Lung (tissue), 12 donors: ENCODE results near the gene ACTL6A. TPM values are rescaled to one million over a fixed set of nuclear protein-coding genes. Genes with fewer than 3 reads are reported as not detected.
A peak's percentile ranks its signal among the peaks of the same experiment; 100 is the strongest.

Experiments used
- ATAC-seq: fragments of 200-7000 bp; cut with Tn5 transposase; one replicate; pipeline ENCODE4 v1.9.1; 2020; ENCODE audit warnings: moderate number of reproducible peaks; ENCODE audit not compliant: insufficient read depth, low FRiP score
- DNase-seq, 3 donors: peaks; one replicate each; pipeline ENCODE4 v3.0.0-alpha.2; 2013 to 2017
- H3K27ac ChIP-seq, 2 donors: one replicate each; pipeline ENCODE4 v1.5.1; 2013; ENCODE audit warnings: mild to moderate bottlenecking in 2 of 2, moderate library complexity in 2 of 2, control low read depth in 1 of 2, inconsistent platforms in 1 of 2, low read depth in 1 of 2, low read length in 1 of 2
- H3K27me3 ChIP-seq, 3 donors: one replicate each; pipeline ENCODE4 v1.5.1; 2013; ENCODE audit warnings: low read length in 2 of 3; ENCODE audit not compliant: control insufficient read depth in 3 of 3, insufficient read depth in 3 of 3
- H3K36me3 ChIP-seq, 4 donors: one replicate each; pipeline ENCODE4 v1.5.1; 2013; ENCODE audit warnings: low read length in 4 of 4, mild to moderate bottlenecking in 1 of 4, moderate library complexity in 1 of 4; ENCODE audit not compliant: control insufficient read depth in 4 of 4, insufficient read depth in 4 of 4
- H3K4me1 ChIP-seq, 5 donors: one replicate each; pipeline ENCODE4 v1.5.1; 2013; ENCODE audit warnings: low read length in 5 of 5, mild to moderate bottlenecking in 2 of 5, moderate library complexity in 1 of 5; ENCODE audit not compliant: control insufficient read depth in 5 of 5, insufficient read depth in 5 of 5
- H3K4me3 ChIP-seq: one replicate; pipeline ENCODE4 v1.5.1; 2013; ENCODE audit warnings: mild to moderate bottlenecking, control low read depth, moderate library complexity
- H3K9ac ChIP-seq, 2 donors: one replicate each; pipeline ENCODE4 v1.5.1; 2013; ENCODE audit warnings: low read length in 2 of 2, control low read depth in 1 of 2; ENCODE audit not compliant: insufficient read depth in 1 of 2
- H3K9me3 ChIP-seq, 4 donors: one replicate each; pipeline ENCODE4 v1.5.1; 2013; ENCODE audit warnings: low read length in 3 of 4, mild to moderate bottlenecking in 1 of 4, moderate library complexity in 1 of 4; ENCODE audit not compliant: control insufficient read depth in 4 of 4, insufficient read depth in 3 of 4
- CTCF ChIP-seq: IDR thresholded peaks from 2 replicates; pipeline ENCODE4 v1.5.1; 2012; ENCODE audit warnings: mild to moderate bottlenecking; ENCODE audit errors: control extremely low read depth, extremely low read depth
- WGBS, 2 donors: extraction: QIAGEN DNeasy Blood & Tissue Kit; methylation state at CpG; one replicate each; pipeline ENCODE4 v1.1.7; 2013; 5-methylcytosine and 5-hydroxymethylcytosine counted together
- polyA plus RNA-seq, 2 donors: library from polyadenylated mRNA; stranded (reverse); fragments of 200-250 nt; gene quantifications; one replicate each; pipeline ENCODE4 v1.2.1, GENCODE V29; 2013
- total RNA-seq, 2 donors: library from RNA; depleted of rRNA in 1 of 2; stranded (reverse); fragments of >200 nt in 1 of 2; gene quantifications; one replicate each; pipeline ENCODE4 v1.2.1, GENCODE V29; 2014 to 2021
- donor health status: control.
- donor health status: control.
- donor health status: Bipolar disorder and iron deficiency.
- donor health status: healthy.
- donor health status: DM: yes; HTN: yes; CAD: no.

ACTL6A gene
- total and polyA plus RNA-seq, 4 donors = 32.3 to 66.0 (median 48.3) TPM

GRCh38 chr3:179526482-179526881 lies 36.2 kb upstream of the ACTL6A start:
- DNase-seq (peak in 2 of 3 donors; percentile 80 to 87), ATAC-seq (no peak)
- Histone ChIP-seq H3K27ac (peak overlapping the region in 1 of 2 donors; percentile 42), H3K4me3 (no peak overlapping the region), H3K9me3 (no peaks in the 10 kb centered on the region), H3K36me3 (no peaks in the 10 kb centered on the region), H3K9ac (peak overlapping the region in 1 of 2 donors; percentile 10), H3K4me1 (peaks cover 3 to 24% (median 8%) of the 10 kb centered on the region in 5 donors), H3K27me3 (no peaks in the 10 kb centered on the region)
- no peak for TF ChIP-seq CTCF
- 9 to 11% methylated on average over 1 of the region's 1 CpG for WGBS, 2 donors

DNA sequence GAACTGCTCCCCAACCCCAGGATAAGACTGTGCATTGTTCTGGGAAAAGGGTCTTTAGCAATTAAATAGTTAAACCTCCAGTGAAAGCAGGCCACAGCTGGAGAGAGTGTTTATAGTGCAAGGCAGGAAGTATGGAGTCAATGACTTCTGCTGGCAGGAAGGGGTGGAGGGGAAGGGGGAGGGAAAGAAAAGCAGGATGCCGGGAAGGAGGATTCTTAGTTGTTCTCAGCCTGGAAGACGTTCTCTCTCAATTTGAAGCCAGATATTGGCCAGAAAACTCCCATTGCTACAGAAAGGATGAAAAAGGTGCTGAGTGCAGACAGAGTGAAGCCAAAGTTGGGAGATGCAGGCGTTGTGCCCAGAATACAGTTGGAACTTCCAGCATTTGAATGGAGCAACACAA lies 35.7 kb upstream of the ACTL6A start:
- no peak for TF ChIP-seq CTCF
- H3K9ac ChIP-seq = peak overlapping the region in 1 of 2 donors; percentile 10
- H3K9me3 ChIP-seq = no peaks in the 10 kb centered on the region
- 8 to 11% methylated on average over 3 of the region's 3 CpGs for WGBS, 2 donors
- peaks cover 3 to 24% (median 8%) of the 10 kb centered on the region in 5 donors for H3K4me1 ChIP-seq
- no peak overlapping the region for H3K4me3 ChIP-seq
- no peaks in the 10 kb centered on the region for H3K36me3 ChIP-seq
- ATAC-seq (peak; percentile 86), DNase-seq (peak; percentile 90 to 98 (median 97))
- H3K27ac ChIP-seq = peak overlapping the region in 1 of 2 donors; percentile 42
- no peaks in the 10 kb centered on the region for H3K27me3 ChIP-seq

DNA sequence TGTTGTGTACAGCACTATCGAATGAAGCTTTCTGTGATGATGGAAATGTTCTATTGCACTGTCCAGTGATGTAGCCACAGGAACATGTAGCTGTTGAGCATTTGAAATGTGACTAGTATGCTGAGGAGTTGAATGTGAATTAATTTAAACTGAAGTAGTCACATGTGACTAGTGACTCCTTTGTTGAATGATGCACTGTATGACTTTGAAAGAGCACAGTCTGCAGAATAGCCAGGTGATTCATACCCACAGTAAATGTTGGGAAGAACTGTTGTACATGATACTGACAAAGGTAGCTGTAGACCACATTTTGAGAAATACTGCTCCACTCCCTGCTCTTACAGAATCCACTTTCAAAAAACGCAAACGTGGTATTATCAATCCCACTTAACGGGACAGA lies 34.0 kb upstream of the ACTL6A start:
- H3K27ac ChIP-seq = no peak overlapping the region
- H3K4me1 ChIP-seq = peaks cover 3 to 24% (median 8%) of the 10 kb centered on the region in 5 donors
- DNase-seq (no peak), ATAC-seq (no peak)
- peak overlapping the region in 1 of 2 donors; percentile 4 for H3K9ac ChIP-seq
- H3K36me3 ChIP-seq = no peaks in the 10 kb centered on the region
- no peaks in the 10 kb centered on the region for H3K9me3 ChIP-seq
- WGBS, 2 donors = 85 to 86% methylated on average over 4 of the region's 4 CpGs
- TF ChIP-seq CTCF = no peak
- H3K4me3 ChIP-seq = no peak overlapping the region
- H3K27me3 ChIP-seq = no peaks in the 10 kb centered on the region

DNA sequence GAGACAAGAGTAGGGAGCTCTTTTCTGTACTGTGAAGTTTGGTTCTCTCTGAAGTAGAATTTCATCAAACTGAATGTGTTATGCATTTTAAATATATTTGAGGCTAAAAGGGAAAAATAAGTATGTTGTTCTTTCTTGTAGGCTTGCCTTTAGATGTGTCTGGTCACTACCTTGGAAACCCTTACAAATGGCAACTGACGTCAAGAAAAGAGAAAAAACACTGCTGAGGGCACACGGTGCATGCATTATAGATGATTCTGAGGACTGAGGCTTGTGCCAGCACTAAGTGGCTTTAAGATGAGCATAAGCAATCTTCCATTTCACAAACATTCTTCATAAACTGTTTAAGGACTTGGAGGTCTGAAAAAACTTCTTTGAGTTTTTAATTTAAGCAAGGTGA lies 31.1 kb upstream of the ACTL6A start:
- ATAC-seq = no peak
- Histone ChIP-seq H3K4me1 (peaks cover 0 to 14% (median 3%) of the 10 kb centered on the region in 5 donors), H3K4me3 (no peak overlapping the region), H3K9me3 (peaks cover 0 to 2% (median 0%) of the 10 kb centered on the region in 4 donors), H3K27me3 (no peaks in the 10 kb centered on the region), H3K9ac (peak overlapping the region in 1 of 2 donors; percentile 23), H3K36me3 (no peaks in the 10 kb centered on the region), H3K27ac (no peak overlapping the region)
- TF ChIP-seq CTCF = no peak
- no peak for DNase-seq
- WGBS, 2 donors = 42 to 86% methylated on average over 2 of the region's 2 CpGs
